Endothelial cell of umbilical vein (primary cell): ENCODE measurements around the gene MDFIC. TPM values are rescaled to one million over a fixed set of nuclear protein-coding genes. Genes with fewer than 3 reads are reported as not detected.
A peak's percentile ranks its signal among the peaks of the same experiment; 100 is the strongest.

Experiments
- BruUV-seq: library from RNA; stranded (reverse); fragments of 400-500 nt; replicated peaks from 2 replicates; lab custom pipeline; 2021; lab: Mats Ljungman, UMichigan
- CTCF ChIA-PET: fragments of 300-600, 350-600 bp; sonication (Branson Sonifier 250); formaldehyde crosslinking; loops from one replicate; lab custom pipeline; 2021; ENCODE audit warnings: antibody characterized with exemption, inconsistent platforms; lab: Charles Lee
- POLR2A ChIA-PET: fragments of 300-600, 350-600 bp; sonication (Branson Sonifier 250); formaldehyde crosslinking; loops from one replicate; lab custom pipeline; 2021; ENCODE audit warnings: antibody characterized with exemption, inconsistent platforms; lab: Charles Lee
- DNase-seq: peaks from one replicate; pipeline ENCODE4 v3.0.0-alpha.2; 2011; ENCODE audit warnings: low read depth, low spot score
- FAIRE-seq: peaks from 2 replicates; lab custom pipeline; 2011; peaks lifted over from hg19 to GRCh38; lab: Jason Lieb, UNC
- H2AFZ ChIP-seq: 2 replicates; pipeline ENCODE4 v1.6.0; 2012; ENCODE audit warnings: low read depth, low read length, control low read depth, inconsistent platforms
- H3K27ac ChIP-seq: 2 replicates; pipeline ENCODE4 v1.5.1; 2011; ENCODE audit warnings: low read depth, mild to moderate bottlenecking, control low read depth, low read length, moderate library complexity; ENCODE audit not compliant: insufficient read depth
- H3K27me3 ChIP-seq, 2 experiments: 2 replicates each; pipeline versions ENCODE4 v1.6.0 to v1.6.1; 2011; ENCODE audit warnings: low read length in 2 of 2, mixed read lengths in 1 of 2; ENCODE audit not compliant: control insufficient read depth in 2 of 2, insufficient read depth in 2 of 2
- H3K36me3 ChIP-seq, 2 experiments: 2 replicates in 1 of 2; 3 replicates in 1 of 2; pipeline ENCODE4 v1.5.1; 2011; ENCODE audit warnings: low read length in 2 of 2, mild to moderate bottlenecking in 1 of 2, moderate library complexity in 1 of 2; ENCODE audit not compliant: control insufficient read depth in 2 of 2, insufficient read depth in 2 of 2; ENCODE audit errors: extremely low read depth in 1 of 2
- H3K4me1 ChIP-seq: 3 replicates; pipeline ENCODE4 v1.5.1; 2011; ENCODE audit warnings: mild to moderate bottlenecking, low read length; ENCODE audit not compliant: control insufficient read depth, insufficient read depth; ENCODE audit errors: extremely low read depth
- H3K4me2 ChIP-seq: 2 replicates; pipeline ENCODE4 v1.6.1; 2011; ENCODE audit warnings: low read length, control low read depth, mixed read lengths; ENCODE audit not compliant: insufficient read depth
- H3K4me3 ChIP-seq, 3 experiments: fragments of 200-600 bp in 1 of 3; sonication (generic), shearing (Covaris generic) in 1 of 3; replicated peaks in 1 of 3; 2 replicates each; pipeline ENCODE4 v1.5.1; 2011 to 2016; ENCODE audit warnings: control low read depth in 3 of 3, low read length in 3 of 3, mild to moderate bottlenecking in 2 of 3, inconsistent platforms in 1 of 3, low read depth in 1 of 3, moderate library complexity in 1 of 3; ENCODE audit not compliant: insufficient read depth in 1 of 3
- H3K79me2 ChIP-seq: 2 replicates; pipeline ENCODE4 v1.6.0; 2012; ENCODE audit warnings: low read length, inconsistent platforms; ENCODE audit not compliant: control insufficient read depth, insufficient read depth
- H3K9ac ChIP-seq: replicated peaks from 2 replicates; pipeline ENCODE3; 2011; ENCODE audit warnings: low read length, control low read depth; ENCODE audit not compliant: insufficient read depth; ENCODE audit errors: extremely low read depth
- H3K9me1 ChIP-seq: replicated peaks from 3 replicates; pipeline ENCODE4 v1.6.0; 2011; ENCODE audit warnings: mild to moderate bottlenecking, low read length; ENCODE audit not compliant: control insufficient read depth, insufficient read depth; ENCODE audit errors: extremely low read depth
- H3K9me3 ChIP-seq: replicated peaks from 2 replicates; pipeline ENCODE4 v1.5.1; 2012; ENCODE audit warnings: low read length, inconsistent platforms; ENCODE audit not compliant: control insufficient read depth, insufficient read depth
- H4K20me1 ChIP-seq: replicated peaks from 2 replicates; pipeline ENCODE3; 2011; ENCODE audit warnings: mild to moderate bottlenecking, low read length; ENCODE audit not compliant: control insufficient read depth, insufficient read depth; ENCODE audit errors: extremely low read depth
- EZH2 ChIP-seq: IDR thresholded peaks from 2 replicates; pipeline ENCODE4 v1.6.1; 2012; ENCODE audit warnings: borderline replicate concordance, low read depth, mild to moderate bottlenecking, moderate library complexity, low read length, inconsistent platforms; ENCODE audit not compliant: severe bottlenecking
- FOS ChIP-seq: IDR thresholded peaks from 2 replicates; pipeline ENCODE4 v1.6.1; 2011; ENCODE audit warnings: mild to moderate bottlenecking, low read length, moderate library complexity, borderline replicate concordance; ENCODE audit not compliant: insufficient read depth
- GATA2 ChIP-seq: IDR thresholded peaks from 2 replicates; pipeline ENCODE4 v1.7.0; 2011; ENCODE audit warnings: low read depth, mild to moderate bottlenecking, moderate library complexity, mixed read lengths, low read length; ENCODE audit not compliant: insufficient read length, insufficient read depth
- JUN ChIP-seq: IDR thresholded peaks from 2 replicates; pipeline ENCODE4 v1.6.1; 2011; ENCODE audit warnings: borderline replicate concordance, low read depth; ENCODE audit not compliant: insufficient read length, insufficient read depth
- MYC ChIP-seq: IDR thresholded peaks from one replicate; pipeline ENCODE4 v1.6.1; 2011; ENCODE audit warnings: mild to moderate bottlenecking, low read depth, low read length
- POLR2A ChIP-seq: IDR thresholded peaks from 2 replicates; pipeline ENCODE4 v1.6.1; 2012; ENCODE audit warnings: low read depth, mild to moderate bottlenecking, control low read depth, low read length
- POLR2AphosphoS5 ChIP-seq: IDR thresholded peaks from 2 replicates; pipeline ENCODE4 v1.6.1; 2012; ENCODE audit warnings: low read depth, mild to moderate bottlenecking, control low read depth, low read length, moderate library complexity; ENCODE audit not compliant: insufficient read depth
- dilution Hi-C: fragments of 300-500 bp; cut with MboI; formaldehyde crosslinking; loops from one replicate; pipeline ENCODE4 v1.15.0; 2019; ENCODE audit warnings: low sequenced_read_pairs; ENCODE audit not compliant: extremely low pct_ligation_motif_present
- intact Hi-C: fragments of 100-400 bp; cut with micrococcal nuclease; formaldehyde crosslinking; loops from one replicate; pipeline ENCODE4 v1.10.0; 2022
- polyA plus RNA-seq, 4 experiments: library from polyadenylated mRNA; depleted of rRNA in 3 of 4; stranded (reverse) in 3 of 4; unstranded in 1 of 4; fragments of >200 nt; gene quantifications; 2 replicates each; pipeline versions ENCODE4 v1.2.1 to v1.2.3, GENCODE V29; 2011 to 2012; ENCODE audit warnings: missing spikeins in 1 of 4
- total RNA-seq: library from RNA; stranded (reverse); gene quantifications from 2 replicates; pipeline ENCODE4 v1.2.3, GENCODE V29; 2021
- TF ChIP-seq, protein P1 (sequence below): IDR thresholded peaks from 2 replicates; pipeline ENCODE4 v1.6.1; 2011; ENCODE audit not compliant: insufficient read depth, insufficient read length
- TF ChIP-seq, protein P2 (sequence below), 2 donors: IDR thresholded peaks; 1 replicate in 1 of 2; 2 replicates in 1 of 2; pipeline ENCODE4 v1.5.1; 2011; ENCODE audit warnings: low read length in 2 of 2, mild to moderate bottlenecking in 2 of 2, moderate library complexity in 2 of 2, control low read depth in 1 of 2, inconsistent platforms in 1 of 2, low read depth in 1 of 2; ENCODE audit not compliant: insufficient read depth in 1 of 2; ENCODE audit errors: extremely low read depth in 1 of 2

MDFIC gene
- total and polyA plus RNA-seq, 2 donors (not counting 3 experiments of a cell fraction or from before 2014, with no cell fraction given) = 6.5 to 14.2 TPM

DNA sequence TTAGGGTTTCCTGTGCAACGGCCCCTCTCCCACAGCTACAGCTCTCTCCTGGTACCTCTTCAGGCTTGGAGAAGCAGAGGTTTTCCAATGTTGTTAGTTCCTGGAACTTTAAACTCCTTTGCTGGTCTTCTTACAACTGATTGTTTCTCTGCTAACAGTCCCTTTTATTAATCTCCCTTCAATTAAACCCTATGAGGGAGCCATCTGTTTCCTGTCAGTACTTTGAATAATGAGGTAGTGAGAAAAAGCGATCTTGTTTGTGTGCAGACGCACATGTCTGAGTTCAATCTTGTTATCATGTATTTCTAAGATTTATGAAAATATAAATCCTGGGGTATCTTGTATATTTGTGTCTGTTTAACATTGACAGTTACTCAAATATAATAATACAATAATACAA is 102.4 kb downstream of the MDFIC start:
- CTCF ChIA-PET = no interaction called here
- dilution Hi-C loops = no loop called here

More for the DNA sequence above, 102.4 kb downstream of the MDFIC start:
- Histone ChIP-seq H3K36me3 (no peaks in the 10 kb centered on the region), H4K20me1 (no peaks in the 10 kb centered on the region), H3K9me1 (peaks cover 3% of the 10 kb centered on the region), H3K27me3 (peaks cover 0 to 2% of the 10 kb centered on the region in 2 experiments), H3K79me2 (no peaks in the 10 kb centered on the region), H3K9me3 (no peaks in the 10 kb centered on the region), H3K4me3 (no peak overlapping the region), H2AFZ (no peak overlapping the region), H3K9ac (no peak overlapping the region), H3K4me1 (no peaks in the 10 kb centered on the region), H3K27ac (no peak overlapping the region), H3K4me2 (no peak overlapping the region)
- POLR2A ChIA-PET = no interaction called here
- DNase-seq = peak; percentile 22
- BruUV-seq = no TSS peak
- intact Hi-C loops = no loop called here
- TF ChIP-seq GATA2 = no peak
- TF ChIP-seq FOS = no peak
- TF ChIP-seq, protein P1, sequence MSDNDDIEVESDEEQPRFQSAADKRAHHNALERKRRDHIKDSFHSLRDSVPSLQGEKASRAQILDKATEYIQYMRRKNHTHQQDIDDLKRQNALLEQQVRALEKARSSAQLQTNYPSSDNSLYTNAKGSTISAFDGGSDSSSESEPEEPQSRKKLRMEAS = no peak
- TF ChIP-seq JUN = no peak
- no peak for TF ChIP-seq POLR2AphosphoS5
- no peak for TF ChIP-seq MYC
- no peak for TF ChIP-seq EZH2
- no peak for TF ChIP-seq POLR2A
- TF ChIP-seq, protein P2, sequence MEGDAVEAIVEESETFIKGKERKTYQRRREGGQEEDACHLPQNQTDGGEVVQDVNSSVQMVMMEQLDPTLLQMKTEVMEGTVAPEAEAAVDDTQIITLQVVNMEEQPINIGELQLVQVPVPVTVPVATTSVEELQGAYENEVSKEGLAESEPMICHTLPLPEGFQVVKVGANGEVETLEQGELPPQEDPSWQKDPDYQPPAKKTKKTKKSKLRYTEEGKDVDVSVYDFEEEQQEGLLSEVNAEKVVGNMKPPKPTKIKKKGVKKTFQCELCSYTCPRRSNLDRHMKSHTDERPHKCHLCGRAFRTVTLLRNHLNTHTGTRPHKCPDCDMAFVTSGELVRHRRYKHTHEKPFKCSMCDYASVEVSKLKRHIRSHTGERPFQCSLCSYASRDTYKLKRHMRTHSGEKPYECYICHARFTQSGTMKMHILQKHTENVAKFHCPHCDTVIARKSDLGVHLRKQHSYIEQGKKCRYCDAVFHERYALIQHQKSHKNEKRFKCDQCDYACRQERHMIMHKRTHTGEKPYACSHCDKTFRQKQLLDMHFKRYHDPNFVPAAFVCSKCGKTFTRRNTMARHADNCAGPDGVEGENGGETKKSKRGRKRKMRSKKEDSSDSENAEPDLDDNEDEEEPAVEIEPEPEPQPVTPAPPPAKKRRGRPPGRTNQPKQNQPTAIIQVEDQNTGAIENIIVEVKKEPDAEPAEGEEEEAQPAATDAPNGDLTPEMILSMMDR (IDR thresholded peaks at IDR 0.05; ENCODE audit: extremely low read depth in 1 of 2, insufficient read depth in 1 of 2, low read depth in 1 of 2, low read length in 2 of 2) = no peak
- no peak for FAIRE-seq
